ENCODE results near the gene CLDN12. TPM values are rescaled to one million over a fixed set of nuclear protein-coding genes. Genes with fewer than 3 reads are reported as not detected.

CLDN12 gene
- total RNA-seq, 1 donor from 2014 or later, result 21.4 TPM

GRCh38 chr7:90412458-90413184, 9.4 kb downstream of the CLDN12 start:
- no peaks in the 10 kb centered on the region for H3K27me3 ChIP-seq
- no peaks in the 10 kb centered on the region for H3K4me1 ChIP-seq
- intact Hi-C loops (cut with DNase I), result no loop called here
- TF ChIP-seq POLR2AphosphoS5 (IDR thresholded peaks at IDR 0.05; ENCODE audit: insufficient read depth in 1 of 2, low read depth in 1 of 2) (no peak), CTCF (IDR thresholded peaks at IDR 0.05) (no peak), POLR2A (IDR thresholded peaks at IDR 0.05) (no peak)
- H3K27ac ChIP-seq, result no peak overlapping the region
- no peak for DNase-seq (ENCODE audit: extremely low spot score in 2 of 2)
- no peak overlapping the region for H3K4me3 ChIP-seq
- H3K9me3 ChIP-seq, result no peaks in the 10 kb centered on the region
- peaks cover 0 to 16% of the 10 kb centered on the region in 2 donors for H3K36me3 ChIP-seq

- intact Hi-C loops (cut with DNase I), result no loop called here
- H3K36me3 ChIP-seq, result peaks cover 0 to 16% of the 10 kb centered on the region in 2 donors
- no peak overlapping the region for H3K27ac ChIP-seq
- no peak overlapping the region for H3K4me3 ChIP-seq
- TF ChIP-seq POLR2AphosphoS5 (IDR thresholded peaks at IDR 0.05; ENCODE audit: insufficient read depth in 1 of 2, low read depth in 1 of 2) (no peak), POLR2A (IDR thresholded peaks at IDR 0.05) (no peak), CTCF (IDR thresholded peaks at IDR 0.05) (no peak)
- no peaks in the 10 kb centered on the region for H3K4me1 ChIP-seq
- no peaks in the 10 kb centered on the region for H3K9me3 ChIP-seq
- DNase-seq (ENCODE audit: extremely low spot score in 2 of 2), result no peak
- H3K27me3 ChIP-seq, result no peaks in the 10 kb centered on the region
These were observed 9.9 kb downstream of the CLDN12 start for GRCh38 chr7:90413185-90413528.

GRCh38 chr7:90421651-90422050, 18.4 kb downstream of the CLDN12 start:
- no peaks in the 10 kb centered on the region for H3K4me1 ChIP-seq
- TF ChIP-seq POLR2AphosphoS5 (IDR thresholded peaks at IDR 0.05; ENCODE audit: insufficient read depth in 1 of 2, low read depth in 1 of 2), result no peak
- no peak for TF ChIP-seq POLR2A (IDR thresholded peaks at IDR 0.05)
- no peak for TF ChIP-seq CTCF (IDR thresholded peaks at IDR 0.05)
- H3K36me3 ChIP-seq, result no peaks in the 10 kb centered on the region
- no peak overlapping the region for H3K27ac ChIP-seq
- intact Hi-C loops (cut with DNase I), result no loop called here
- H3K27me3 ChIP-seq, result no peaks in the 10 kb centered on the region
- no peak overlapping the region for H3K4me3 ChIP-seq
- H3K9me3 ChIP-seq, result no peaks in the 10 kb centered on the region
- DNase-seq (ENCODE audit: extremely low spot score in 2 of 2), result no peak

- TF ChIP-seq POLR2A (IDR thresholded peaks at IDR 0.05) (no peak), CTCF (IDR thresholded peaks at IDR 0.05) (no peak), POLR2AphosphoS5 (IDR thresholded peaks at IDR 0.05; ENCODE audit: insufficient read depth in 1 of 2, low read depth in 1 of 2) (no peak)
- H3K27ac ChIP-seq, result no peak overlapping the region
- DNase-seq (ENCODE audit: extremely low spot score in 2 of 2), result no peak
- intact Hi-C loops (cut with DNase I), result no loop called here
- no peaks in the 10 kb centered on the region for H3K4me1 ChIP-seq
- no peak overlapping the region for H3K4me3 ChIP-seq
- no peaks in the 10 kb centered on the region for H3K36me3 ChIP-seq
- H3K9me3 ChIP-seq, result no peaks in the 10 kb centered on the region
- H3K27me3 ChIP-seq, result no peaks in the 10 kb centered on the region
These were observed 21.5 kb downstream of the CLDN12 start for GRCh38 chr7:90424720-90425119.

- no peaks in the 10 kb centered on the region for H3K9me3 ChIP-seq
- no peak for DNase-seq (ENCODE audit: extremely low spot score in 2 of 2)
- H3K4me3 ChIP-seq, result no peak overlapping the region
- no peaks in the 10 kb centered on the region for H3K4me1 ChIP-seq
- no peaks in the 10 kb centered on the region for H3K36me3 ChIP-seq
- no peak overlapping the region for H3K27ac ChIP-seq
- no peak for TF ChIP-seq POLR2A (IDR thresholded peaks at IDR 0.05)
- no peak for TF ChIP-seq CTCF (IDR thresholded peaks at IDR 0.05)
- no peak for TF ChIP-seq POLR2AphosphoS5 (IDR thresholded peaks at IDR 0.05; ENCODE audit: insufficient read depth in 1 of 2, low read depth in 1 of 2)
- intact Hi-C loops (cut with DNase I), result no loop called here
- no peaks in the 10 kb centered on the region for H3K27me3 ChIP-seq
These were observed 22.1 kb downstream of the CLDN12 start for GRCh38 chr7:90425376-90425775.

Data from vagina (tissue), 2 donors.